T47D (cell line): Measurements from ENCODE around the gene DNAH7.
"Not testable (repeated sequence)": the region's sequence is repeated elsewhere in the genome, so short reads cannot be mapped to it uniquely, and the experiment has no call there.

Source experiments
- DNase-seq, 2 experiments: peaks; one replicate each; pipeline versions ENCODE4 v3.0.0 to v3.0.0-alpha.2; 2011 to 2012; ENCODE audit warnings: low read depth in 1 of 2, low spot score in 1 of 2
- JUND ChIP-seq: IDR thresholded peaks from 2 replicates; pipeline ENCODE4 v1.6.1; 2012; ENCODE audit warnings: low read depth
- in situ Hi-C: cut with HindIII; loops from 2 replicates; pipeline ENCODE4 v1.10.0; 2016; ENCODE audit warnings: low sequenced_read_pairs, low pct_unique_long_range_greater_than_20kb

Gene DNAH7

GRCh38 chr2:195995499-195995898, 73.1 kb downstream of the DNAH7 start:
- TF ChIP-seq JUND, result no peak
- in situ Hi-C loops, result no loop called here
- DNase-seq, result no peak

DNA sequence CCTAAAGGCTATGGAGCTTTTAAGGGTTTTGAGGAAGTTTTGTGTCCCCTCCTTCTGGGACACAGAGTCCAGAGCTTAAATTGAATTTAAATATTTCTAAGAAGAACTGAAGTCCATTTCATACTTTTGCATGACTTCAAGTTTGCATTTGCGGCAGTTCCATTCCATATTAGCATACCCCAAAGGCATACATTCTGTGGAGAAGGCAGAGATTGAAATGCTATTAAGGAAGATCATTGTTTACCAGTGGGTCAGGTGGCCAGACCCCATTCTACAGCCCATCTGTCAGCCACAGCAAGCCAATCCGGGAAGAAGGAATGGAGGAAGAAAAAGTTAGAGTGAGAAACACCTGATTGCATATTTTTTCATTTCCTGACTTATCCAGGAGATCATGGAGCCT, 75.0 kb downstream of the DNAH7 start:
- no peak for TF ChIP-seq JUND
- no peak for DNase-seq
- in situ Hi-C loops, result no loop called here

- no peak for TF ChIP-seq JUND
- in situ Hi-C loops, result no loop called here
- DNase-seq, result no peak
Measured at GRCh38 chr2:195985741-195986140, 82.9 kb downstream of the DNAH7 start.

- no peak for DNase-seq
- TF ChIP-seq JUND, result no peak
- in situ Hi-C loops, result no loop called here
Measured at GRCh38 chr2:195984923-195985726, 83.5 kb downstream of the DNAH7 start.

DNA sequence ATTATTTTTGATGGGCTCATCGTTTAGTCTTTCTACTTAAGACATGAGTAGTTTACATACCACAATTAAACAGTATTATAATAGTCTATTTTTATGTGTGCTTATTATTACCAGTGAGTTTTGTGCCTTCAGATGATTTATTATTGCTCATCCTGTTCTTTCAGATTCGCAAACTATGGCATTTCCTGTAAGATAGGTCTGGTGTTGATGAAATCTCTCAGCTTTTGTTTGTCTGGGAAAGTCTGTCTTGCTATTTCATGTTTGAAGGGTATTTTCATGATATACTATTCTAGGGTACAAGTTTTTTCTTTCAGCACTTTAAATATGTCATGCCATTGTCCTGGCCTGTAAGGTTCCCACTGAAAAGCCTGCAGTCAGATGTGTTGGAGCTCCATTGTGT, 101.3 kb downstream of the DNAH7 start:
- in situ Hi-C loops, result no loop called here
- TF ChIP-seq JUND, result no peak

GRCh38 chr2:195961873-195962272, 106.8 kb downstream of the DNAH7 start:
- no peak for DNase-seq
- no peak for TF ChIP-seq JUND

More for the DNA sequence above, 101.3 kb downstream of the DNAH7 start:
- DNase-seq, result no peak

GRCh38 chr2:195959341-195959740, 109.3 kb downstream of the DNAH7 start:
- in situ Hi-C loops, result no loop called here
- DNase-seq, result no peak
- no peak for TF ChIP-seq JUND

More at GRCh38 chr2:195961873-195962272, 106.8 kb downstream of the DNAH7 start:
- in situ Hi-C loops, result no loop called here

- no peak for TF ChIP-seq JUND
- DNase-seq, result no peak
- in situ Hi-C loops, result no loop called here
Measured at GRCh38 chr2:195956725-195957124, 111.9 kb downstream of the DNAH7 start.

GRCh38 chr2:195945056-195945455, 123.6 kb downstream of the DNAH7 start:
- TF ChIP-seq JUND, result no peak
- in situ Hi-C loops, result no loop called here
- no peak for DNase-seq

DNA sequence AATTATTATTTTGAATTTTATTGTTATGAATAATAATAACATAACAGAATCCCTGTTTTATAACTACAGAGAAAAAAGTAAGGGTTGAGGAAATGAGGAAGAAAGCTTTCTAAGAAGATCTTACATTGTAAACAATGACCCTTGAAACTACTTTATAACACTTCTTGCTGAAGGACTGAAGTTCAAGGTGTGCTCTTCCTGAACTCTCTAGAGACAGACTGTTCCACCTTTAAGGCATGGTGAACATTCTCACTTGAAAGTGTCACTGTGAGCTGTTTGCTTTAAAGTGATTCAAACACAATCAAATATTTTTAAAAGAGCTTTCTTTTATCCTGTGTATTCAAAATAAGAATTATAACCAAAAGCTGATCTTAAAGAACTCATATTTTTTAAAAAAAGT, 131.5 kb downstream of the DNAH7 start:
- in situ Hi-C loops, result no loop called here
- no peak for TF ChIP-seq JUND
- DNase-seq, result no peak

DNA sequence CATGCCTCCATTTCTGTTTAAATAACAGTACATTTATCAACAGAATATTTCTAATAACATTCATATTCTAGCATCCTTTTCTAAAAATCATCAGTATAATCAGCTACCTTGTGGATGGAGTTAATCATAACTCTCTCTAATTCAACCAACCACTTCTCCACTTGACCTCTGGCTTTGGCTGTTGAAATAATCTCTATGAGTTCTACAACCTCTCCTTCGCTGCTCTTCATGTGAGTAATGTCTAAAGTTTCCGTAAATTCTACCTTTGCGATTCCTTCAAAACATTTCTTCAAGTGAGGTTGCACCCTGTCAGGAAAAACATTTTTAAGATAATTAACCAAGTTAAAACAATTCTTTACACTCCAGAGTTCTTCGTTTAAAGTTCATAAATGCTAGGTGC, 134.2 kb downstream of the DNAH7 start:
- DNase-seq, result no peak
- TF ChIP-seq JUND, result no peak
- in situ Hi-C loops, result no loop called here

DNA sequence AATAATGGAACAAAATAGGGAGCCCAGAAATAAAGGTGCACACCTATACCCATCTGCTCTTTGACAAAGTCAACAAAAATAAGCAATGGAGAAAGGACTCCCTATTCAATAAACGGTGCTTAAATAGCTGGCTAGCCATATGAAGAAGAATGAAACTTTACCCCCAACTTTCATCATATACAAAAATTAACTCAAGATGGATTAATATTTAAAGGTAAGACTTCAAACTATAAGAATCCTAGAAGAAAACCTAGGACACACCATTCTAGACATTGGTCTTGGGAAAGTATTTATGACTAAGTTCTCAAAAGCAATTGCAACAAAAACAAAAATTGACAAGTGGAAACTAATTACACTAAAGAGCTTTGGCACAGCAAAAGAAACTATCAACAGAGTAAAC, 139.1 kb downstream of the DNAH7 start:
- DNase-seq, result no peak
- no peak for TF ChIP-seq JUND
- in situ Hi-C loops, result no loop called here

DNA sequence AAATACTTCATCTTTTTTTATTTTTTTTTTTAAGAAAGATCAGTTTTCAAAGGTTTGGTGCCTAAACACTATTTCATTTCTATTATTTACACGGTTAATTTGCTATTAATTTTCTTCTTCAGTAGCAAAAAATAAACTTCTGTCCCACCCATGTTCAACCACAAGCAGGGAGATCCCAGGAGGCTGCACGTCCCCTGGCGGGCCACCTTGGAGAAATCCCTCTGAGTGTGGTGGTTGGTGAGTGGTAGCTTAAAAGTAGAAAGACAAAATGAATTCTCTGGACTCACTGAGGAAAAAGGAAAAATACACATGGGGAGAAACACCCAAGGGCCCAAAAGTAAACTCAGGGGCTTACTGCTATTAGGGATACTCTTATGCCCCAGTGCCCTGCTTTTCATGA, 143.5 kb downstream of the DNAH7 start:
- TF ChIP-seq JUND, result no peak
- in situ Hi-C loops, result no loop called here
- DNase-seq, result no peak

DNA sequence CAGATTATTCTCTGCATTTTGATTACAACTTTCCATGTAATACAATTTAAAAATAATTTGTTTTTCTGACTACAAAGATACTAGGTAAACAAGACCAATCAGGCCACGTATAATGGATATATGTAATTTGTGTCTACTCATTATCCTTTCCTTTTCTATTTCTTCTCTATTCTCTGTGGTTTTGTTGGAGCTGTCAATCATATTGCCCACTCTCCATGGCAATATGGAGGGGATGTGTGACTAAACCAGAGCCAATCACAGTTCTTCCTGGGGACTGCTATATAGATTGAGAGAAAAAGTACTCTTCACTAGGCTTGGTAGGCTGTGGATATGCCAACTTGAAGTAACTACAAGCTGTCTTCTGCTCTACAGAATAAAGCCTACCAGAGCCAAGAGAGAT, 144.7 kb downstream of the DNAH7 start:
- no peak for TF ChIP-seq JUND
- in situ Hi-C loops, result no loop called here
- no peak for DNase-seq

GRCh38 chr2:195917021-195917600, 151.5 kb downstream of the DNAH7 start:
- in situ Hi-C loops, result not testable (repeated sequence)
- DNase-seq, result peak in 1 of 2 experiments; percentile 1
